SU-DHL-6 (cell line): ENCODE results near the gene ARMC9.

Experiments used
- H2AFZ ChIP-seq: fragments of 200-600 bp; sonication (generic); 2 replicates; pipeline ENCODE4 v1.6.1; 2014; ENCODE audit warnings: low read depth, mild to moderate bottlenecking, moderate library complexity, mixed read lengths, antibody characterized with exemption, low read length; ENCODE audit not compliant: severe bottlenecking
- H3F3A ChIP-seq: fragments of 200-600 bp; shearing (Covaris generic); 2 replicates; pipeline ENCODE4 v1.6.0; 2016; ENCODE audit warnings: antibody characterized with exemption, mild to moderate bottlenecking; ENCODE audit not compliant: insufficient read depth
- H3K27ac ChIP-seq: fragments of 200-600 bp; sonication (generic); 2 replicates; pipeline ENCODE4 v1.5.1; 2016; ENCODE audit warnings: low read depth, mild to moderate bottlenecking, low read length, moderate library complexity, mixed read lengths
- H3K27me3 ChIP-seq: fragments of 200-600 bp; sonication (generic), shearing (Covaris generic); 2 replicates; pipeline ENCODE4 v1.6.0; 2014; ENCODE audit warnings: mild to moderate bottlenecking, low read length
- H3K36me3 ChIP-seq: fragments of 200-600 bp; sonication (generic); 2 replicates; pipeline ENCODE4 v1.6.1; 2014; ENCODE audit warnings: mild to moderate bottlenecking, low read length, mixed read lengths
- H3K4me2 ChIP-seq: fragments of 300-600, 200-600 bp; shearing (Covaris generic), sonication (generic); 2 replicates; pipeline ENCODE4 v1.6.0; 2014; ENCODE audit warnings: low read length, low read depth, mild to moderate bottlenecking; ENCODE audit not compliant: poor library complexity, severe bottlenecking
- H3K4me3 ChIP-seq: fragments of 200-600 bp; sonication (generic); 2 replicates; pipeline ENCODE4 v1.5.1; 2014; ENCODE audit warnings: antibody characterized with exemption, low read length, mild to moderate bottlenecking, mixed read lengths; ENCODE audit not compliant: insufficient read depth, poor library complexity, severe bottlenecking
- H3K79me2 ChIP-seq: fragments of 200-600 bp; sonication (generic); 2 replicates; pipeline ENCODE4 v1.6.1; 2014; ENCODE audit warnings: mild to moderate bottlenecking, low read length, moderate library complexity; ENCODE audit not compliant: insufficient read depth
- H3K9ac ChIP-seq: fragments of 200-600 bp; sonication (generic); 2 replicates; pipeline ENCODE4 v1.7.0; 2014; ENCODE audit warnings: mild to moderate bottlenecking, low read length
- H3K9me2 ChIP-seq: fragments of 200-600 bp; sonication (generic); replicated peaks from 2 replicates; pipeline ENCODE4 v1.6.1; 2014; ENCODE audit warnings: low read length; ENCODE audit not compliant: insufficient read depth
- H3K9me3 ChIP-seq: fragments of 200-600 bp; sonication (generic); 2 replicates; pipeline ENCODE4 v1.6.1; 2014; ENCODE audit warnings: low read length, mixed read lengths; ENCODE audit not compliant: insufficient read depth
- H4K20me1 ChIP-seq: fragments of 200-600 bp; sonication (generic); 2 replicates; pipeline ENCODE4 v1.6.1; 2014; ENCODE audit warnings: low read depth, mild to moderate bottlenecking, antibody characterized with exemption, low read length, moderate library complexity, mixed read lengths
- CTCF ChIP-seq: fragments of 200-600 bp; sonication (generic); IDR thresholded peaks from one replicate; pipeline ENCODE4 v1.5.1; 2017; ENCODE audit warnings: antibody characterized with exemption, mild to moderate bottlenecking, low read length, moderate library complexity; ENCODE audit not compliant: insufficient read depth, poor library complexity, severe bottlenecking
- EZH2phosphoT487 ChIP-seq: fragments of 200-600 bp; sonication (generic), shearing (Covaris generic); conservative IDR thresholded peaks from 2 replicates; pipeline ENCODE4 v1.6.1; 2018; ENCODE audit warnings: mild to moderate bottlenecking, antibody characterized with exemption, low read length, moderate library complexity, mixed read lengths

The ARMC9 gene

GRCh38 chr2:231343006-231343710, 144.7 kb downstream of the ARMC9 start:
- Histone ChIP-seq H3K36me3 (no peaks in the 10 kb centered on the region), H3K9ac (no peak overlapping the region), H2AFZ (no peak overlapping the region), H3F3A (no peaks in the 10 kb centered on the region), H3K27me3 (no peaks in the 10 kb centered on the region), H3K79me2 (no peaks in the 10 kb centered on the region), H3K4me3 (no peak overlapping the region), H3K4me2 (no peak overlapping the region), H3K27ac (no peak overlapping the region), H4K20me1 (no peaks in the 10 kb centered on the region), H3K9me3 (no peaks in the 10 kb centered on the region), H3K9me2 (no peaks in the 10 kb centered on the region)
- TF ChIP-seq CTCF (no peak), EZH2phosphoT487 (no peak)

GRCh38 chr2:231343988-231344387, 145.6 kb downstream of the ARMC9 start:
- no peaks in the 10 kb centered on the region for H3K9me3 ChIP-seq
- no peak overlapping the region for H3K9ac ChIP-seq
- H3K4me2 ChIP-seq = no peak overlapping the region
- no peaks in the 10 kb centered on the region for H3F3A ChIP-seq
- no peaks in the 10 kb centered on the region for H4K20me1 ChIP-seq
- no peak for TF ChIP-seq EZH2phosphoT487
- no peak for TF ChIP-seq CTCF
- H3K36me3 ChIP-seq = no peaks in the 10 kb centered on the region
- no peaks in the 10 kb centered on the region for H3K27me3 ChIP-seq
- H3K79me2 ChIP-seq = no peaks in the 10 kb centered on the region
- no peaks in the 10 kb centered on the region for H3K9me2 ChIP-seq
- H3K4me3 ChIP-seq = no peak overlapping the region
- H2AFZ ChIP-seq = no peak overlapping the region
- H3K27ac ChIP-seq = no peak overlapping the region

GRCh38 chr2:231344851-231345250, 146.4 kb downstream of the ARMC9 start:
- no peak overlapping the region for H2AFZ ChIP-seq
- H3K4me3 ChIP-seq = no peak overlapping the region
- no peaks in the 10 kb centered on the region for H3K36me3 ChIP-seq
- no peaks in the 10 kb centered on the region for H3K9me3 ChIP-seq
- H3K27me3 ChIP-seq = no peaks in the 10 kb centered on the region
- no peak overlapping the region for H3K27ac ChIP-seq
- H4K20me1 ChIP-seq = no peaks in the 10 kb centered on the region
- no peaks in the 10 kb centered on the region for H3F3A ChIP-seq
- H3K4me2 ChIP-seq = no peak overlapping the region
- no peak for TF ChIP-seq CTCF
- TF ChIP-seq EZH2phosphoT487 = no peak
- H3K79me2 ChIP-seq = no peaks in the 10 kb centered on the region
- no peak overlapping the region for H3K9ac ChIP-seq
- no peaks in the 10 kb centered on the region for H3K9me2 ChIP-seq
